Breast epithelium (tissue), 3 donors: Measurements from ENCODE around the gene HELZ2.

ENCODE experiments used
- POLR2A ChIP-seq: fragments of 450-650 bp; IDR thresholded peaks from one replicate; pipeline ENCODE4 v1.6.1; 2016; ENCODE audit warnings: antibody characterized with exemption, mild to moderate bottlenecking, moderate library complexity
- POLR2AphosphoS5 ChIP-seq, 3 donors: sonication (generic); formaldehyde crosslinking; IDR thresholded peaks; one replicate each; pipeline ENCODE4 v1.6.1; 2017; ENCODE audit warnings: antibody characterized with exemption in 3 of 3
- TF ChIP-seq, protein P1 (sequence below), 3 donors: fragments of 450-650 bp; IDR thresholded peaks; one replicate each; pipeline ENCODE4 v1.5.1; 2016 to 2017; ENCODE audit warnings: antibody characterized with exemption in 3 of 3, mild to moderate bottlenecking in 3 of 3, moderate library complexity in 3 of 3

DNA sequence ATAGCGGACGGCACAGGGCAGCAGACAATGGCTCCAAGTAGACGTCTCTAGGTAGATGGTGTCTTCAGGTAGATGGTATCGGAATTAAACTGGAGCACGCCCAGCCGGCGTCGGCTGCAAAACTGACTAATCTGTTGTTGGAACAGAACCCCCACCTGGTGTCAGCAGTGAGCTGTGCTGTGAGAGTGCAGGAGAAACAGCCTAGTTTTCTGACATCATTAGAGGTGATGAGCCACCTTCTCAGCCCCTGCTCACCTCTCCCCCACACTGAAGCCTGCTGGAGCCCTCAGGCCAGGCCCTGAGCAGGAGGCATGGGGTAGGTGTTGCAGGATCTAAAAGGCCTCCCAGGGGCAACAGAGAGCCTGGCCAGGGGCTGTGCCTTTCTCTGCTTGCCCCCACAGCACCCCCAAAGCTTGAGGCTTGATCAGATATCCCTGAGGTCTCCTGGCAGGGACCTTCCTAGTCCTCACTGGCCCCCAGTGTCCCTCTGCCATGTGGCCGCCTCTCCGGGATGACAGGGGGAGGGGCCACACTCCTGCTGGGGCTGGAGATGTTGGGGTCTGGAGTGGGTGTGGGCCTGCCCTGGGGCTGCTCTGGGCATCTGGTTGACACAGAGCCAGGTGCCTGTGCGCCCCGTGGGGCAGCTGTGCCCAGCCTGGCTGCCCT lies 6.9 kb upstream of the HELZ2 start:
- TF ChIP-seq, protein P1, sequence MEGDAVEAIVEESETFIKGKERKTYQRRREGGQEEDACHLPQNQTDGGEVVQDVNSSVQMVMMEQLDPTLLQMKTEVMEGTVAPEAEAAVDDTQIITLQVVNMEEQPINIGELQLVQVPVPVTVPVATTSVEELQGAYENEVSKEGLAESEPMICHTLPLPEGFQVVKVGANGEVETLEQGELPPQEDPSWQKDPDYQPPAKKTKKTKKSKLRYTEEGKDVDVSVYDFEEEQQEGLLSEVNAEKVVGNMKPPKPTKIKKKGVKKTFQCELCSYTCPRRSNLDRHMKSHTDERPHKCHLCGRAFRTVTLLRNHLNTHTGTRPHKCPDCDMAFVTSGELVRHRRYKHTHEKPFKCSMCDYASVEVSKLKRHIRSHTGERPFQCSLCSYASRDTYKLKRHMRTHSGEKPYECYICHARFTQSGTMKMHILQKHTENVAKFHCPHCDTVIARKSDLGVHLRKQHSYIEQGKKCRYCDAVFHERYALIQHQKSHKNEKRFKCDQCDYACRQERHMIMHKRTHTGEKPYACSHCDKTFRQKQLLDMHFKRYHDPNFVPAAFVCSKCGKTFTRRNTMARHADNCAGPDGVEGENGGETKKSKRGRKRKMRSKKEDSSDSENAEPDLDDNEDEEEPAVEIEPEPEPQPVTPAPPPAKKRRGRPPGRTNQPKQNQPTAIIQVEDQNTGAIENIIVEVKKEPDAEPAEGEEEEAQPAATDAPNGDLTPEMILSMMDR (IDR thresholded peaks at IDR 0.05): peak in 2 of 3 donors; percentile 38 to 43
- TF ChIP-seq POLR2A (no peak), POLR2AphosphoS5 (IDR thresholded peaks at IDR 0.05) (no peak)
